Inflammatory macrophage treated with lipopolysaccharide for 4 hours (primary cell): ENCODE results near the gene TES.
A peak's percentile ranks its signal among the peaks of the same experiment; 100 is the strongest.
"Not testable (repeated sequence)": the region's sequence is repeated elsewhere in the genome, so short reads cannot be mapped to it uniquely, and the experiment has no call there.

Source experiments
- DNase-seq: peaks from one replicate; pipeline ENCODE4 v3.0.0-alpha.2; 2020

Gene TES

DNA sequence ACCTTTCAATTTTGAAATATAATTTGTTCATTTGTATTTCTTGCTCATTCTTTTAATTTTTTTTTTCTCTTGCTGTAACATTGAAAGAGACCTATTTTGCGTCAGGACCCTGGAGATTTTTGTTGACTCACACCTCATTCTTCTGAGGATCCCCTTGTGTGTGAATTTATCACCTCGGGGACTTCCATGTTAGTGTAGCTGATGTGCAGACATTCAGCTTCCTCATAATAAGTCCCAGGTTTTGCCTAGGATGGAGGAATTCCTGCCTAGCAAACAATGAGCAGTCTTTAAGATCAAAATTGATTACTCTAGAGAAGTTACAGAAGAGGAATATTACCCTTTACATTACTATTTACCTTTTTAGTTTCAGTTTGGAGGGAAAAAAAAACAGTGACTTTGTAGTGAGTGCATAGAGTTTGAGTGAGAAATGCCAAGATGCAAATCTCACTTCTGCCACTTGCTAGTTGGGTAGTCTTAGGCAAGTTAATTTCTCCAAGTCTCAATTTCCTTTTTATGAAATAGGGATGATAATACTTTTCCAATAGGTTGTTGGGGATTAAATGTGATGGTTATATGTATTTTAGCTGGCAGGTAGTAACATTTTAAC is 14.3 kb downstream of the TES start:
- no peak for DNase-seq

- no peak for DNase-seq
Measured at GRCh38 chr7:116225860-116226259, 15.5 kb downstream of the TES start.

- no peak for DNase-seq
Measured at GRCh38 chr7:116226664-116227063, 16.3 kb downstream of the TES start.

DNA sequence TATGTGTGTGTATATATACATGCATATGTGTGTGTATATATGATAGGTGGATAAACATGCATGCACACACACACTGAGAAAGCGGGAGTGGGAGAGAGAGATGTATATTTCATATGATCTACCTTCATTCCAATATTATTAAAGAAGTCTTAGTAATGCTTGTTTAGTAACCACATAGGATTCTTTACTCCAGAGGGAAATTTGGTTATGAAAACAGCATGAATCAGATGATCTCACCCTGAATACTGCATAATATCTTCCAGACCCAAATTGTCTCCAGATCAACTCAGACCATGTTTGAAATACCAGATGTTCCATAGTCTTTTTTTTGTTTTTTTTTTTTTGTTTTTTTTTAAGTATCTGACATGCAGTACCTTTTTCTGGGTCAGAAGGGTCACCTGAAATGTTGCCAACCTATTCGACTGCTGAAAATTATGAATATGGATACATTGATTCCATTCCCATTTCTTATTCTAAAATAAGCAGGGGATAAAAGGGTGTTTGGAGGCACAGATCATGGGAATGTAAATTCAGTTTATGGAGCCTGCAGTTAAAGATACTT is 17.4 kb downstream of the TES start:
- peak; percentile 34 for DNase-seq

DNA sequence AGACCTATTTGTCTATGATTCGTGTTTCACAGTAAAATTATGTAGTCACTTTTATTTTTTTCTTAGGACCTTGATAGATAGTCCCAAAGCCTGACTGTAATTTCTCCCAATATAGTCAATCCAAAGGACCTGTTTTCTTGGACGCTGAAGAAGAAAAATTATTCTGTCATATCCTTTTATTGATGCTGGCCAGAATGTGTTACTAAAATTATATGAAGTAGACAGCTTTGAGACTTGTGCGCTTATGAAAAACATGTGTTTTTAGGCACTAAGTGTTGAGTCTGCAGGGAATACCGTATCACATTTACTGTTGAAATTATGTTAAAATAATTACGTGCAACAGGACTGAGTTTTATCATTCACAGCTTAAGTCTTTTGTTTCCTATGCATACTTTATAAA is 17.9 kb downstream of the TES start:
- no peak for DNase-seq

- peak; percentile 59 for DNase-seq
Measured at GRCh38 chr7:116229366-116229765, 19.0 kb downstream of the TES start.

DNA sequence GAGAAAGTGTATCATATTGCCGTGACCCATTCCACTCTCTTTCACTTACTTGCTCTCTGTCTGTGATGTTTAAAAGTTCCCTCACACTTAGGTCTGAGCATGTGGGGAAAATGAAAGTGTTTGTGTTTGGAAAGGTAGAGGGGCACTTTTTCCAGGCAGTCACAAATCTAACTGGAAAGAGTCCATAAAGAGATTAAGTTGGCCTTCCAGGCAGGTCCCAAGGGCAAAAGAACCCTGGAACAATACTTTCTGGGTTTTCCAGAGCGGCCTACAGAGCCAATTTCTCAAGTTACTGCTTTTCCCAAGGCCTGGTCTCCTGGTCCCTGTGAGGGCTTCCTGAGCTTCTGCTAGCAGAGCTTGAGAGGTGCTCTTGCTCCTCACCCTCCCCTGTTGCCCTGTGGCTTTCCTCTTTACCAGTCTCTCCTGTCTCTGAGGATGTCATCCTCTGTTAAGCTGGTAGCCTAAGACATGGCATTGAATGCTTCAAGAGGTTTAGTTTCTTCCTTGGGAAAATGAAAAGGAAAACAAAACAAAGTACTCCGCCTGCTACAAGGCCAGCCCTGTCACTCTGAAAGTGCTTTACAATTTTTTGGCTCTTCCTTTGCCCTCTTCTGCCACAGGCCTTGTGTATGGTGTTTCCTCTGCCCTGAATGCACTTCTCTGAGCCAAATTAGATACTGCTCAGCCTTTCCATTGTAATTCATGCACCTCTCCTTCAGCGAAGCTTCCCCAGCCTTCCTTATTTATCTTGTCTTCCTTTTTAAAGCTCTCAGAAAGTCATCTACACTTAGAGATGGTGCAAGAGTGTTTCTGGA is 20.1 kb downstream of the TES start:
- DNase-seq, result peak; percentile 33

DNA sequence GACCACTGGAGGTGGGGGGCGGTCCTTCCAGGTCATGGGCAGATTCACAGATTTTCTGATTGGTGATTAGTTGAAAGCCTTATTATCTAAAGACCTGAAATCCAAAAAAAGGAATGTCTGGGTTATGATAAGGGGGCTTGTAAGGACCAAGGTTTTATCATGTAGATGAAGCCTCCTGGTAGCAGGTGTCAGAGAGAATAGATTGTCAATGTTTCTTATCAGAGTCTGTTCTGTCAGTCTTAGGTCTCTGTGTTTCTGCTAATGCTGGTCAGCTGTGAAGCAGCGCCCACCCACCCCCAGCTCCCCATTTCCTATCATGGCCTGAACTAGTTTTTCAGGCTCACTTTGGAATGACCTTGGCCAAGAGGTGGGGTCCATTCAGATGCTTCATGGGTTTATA is 21.2 kb downstream of the TES start:
- DNase-seq, result no peak

DNA sequence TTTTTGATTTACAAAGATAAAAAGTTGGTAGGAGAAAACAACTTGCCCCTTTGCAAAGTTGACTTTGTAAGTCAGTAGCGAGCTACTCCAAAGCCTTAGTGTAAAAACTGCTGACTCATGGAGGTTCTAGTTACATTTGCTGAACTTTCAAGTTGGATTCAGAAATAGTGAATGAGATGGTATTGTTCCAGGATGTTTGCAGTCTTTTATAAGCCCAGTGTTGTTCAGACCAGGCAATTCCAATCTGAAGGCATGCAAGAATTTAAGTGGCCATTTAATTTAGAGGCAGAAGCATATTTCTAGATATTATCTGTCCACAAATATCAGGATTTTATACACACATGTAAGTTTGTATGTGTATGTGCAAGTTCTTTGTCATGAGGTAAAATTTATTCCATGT is 21.6 kb downstream of the TES start:
- no peak for DNase-seq

- peak; percentile 51 for DNase-seq
Measured at GRCh38 chr7:116232350-116232749, 22.0 kb downstream of the TES start.

DNA sequence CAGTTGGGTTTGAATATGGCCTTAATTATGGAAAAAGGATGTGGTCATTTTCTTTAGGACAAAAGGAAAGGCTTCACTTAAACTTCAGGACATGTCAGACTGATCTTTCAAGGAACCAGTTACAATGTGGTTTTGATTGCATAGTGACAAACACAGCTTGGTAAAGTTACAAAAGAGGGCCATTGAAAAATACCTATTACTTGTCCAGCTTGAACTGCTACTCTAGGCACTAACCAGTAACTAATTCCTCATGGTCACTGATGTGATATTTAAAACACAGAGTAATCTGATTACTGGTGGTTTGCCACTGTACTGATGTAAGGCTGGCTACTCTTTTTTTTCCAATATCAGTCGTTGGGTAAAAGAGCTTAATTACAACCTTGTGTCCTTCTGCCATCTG is 22.6 kb downstream of the TES start:
- peak; percentile 59 for DNase-seq

DNA sequence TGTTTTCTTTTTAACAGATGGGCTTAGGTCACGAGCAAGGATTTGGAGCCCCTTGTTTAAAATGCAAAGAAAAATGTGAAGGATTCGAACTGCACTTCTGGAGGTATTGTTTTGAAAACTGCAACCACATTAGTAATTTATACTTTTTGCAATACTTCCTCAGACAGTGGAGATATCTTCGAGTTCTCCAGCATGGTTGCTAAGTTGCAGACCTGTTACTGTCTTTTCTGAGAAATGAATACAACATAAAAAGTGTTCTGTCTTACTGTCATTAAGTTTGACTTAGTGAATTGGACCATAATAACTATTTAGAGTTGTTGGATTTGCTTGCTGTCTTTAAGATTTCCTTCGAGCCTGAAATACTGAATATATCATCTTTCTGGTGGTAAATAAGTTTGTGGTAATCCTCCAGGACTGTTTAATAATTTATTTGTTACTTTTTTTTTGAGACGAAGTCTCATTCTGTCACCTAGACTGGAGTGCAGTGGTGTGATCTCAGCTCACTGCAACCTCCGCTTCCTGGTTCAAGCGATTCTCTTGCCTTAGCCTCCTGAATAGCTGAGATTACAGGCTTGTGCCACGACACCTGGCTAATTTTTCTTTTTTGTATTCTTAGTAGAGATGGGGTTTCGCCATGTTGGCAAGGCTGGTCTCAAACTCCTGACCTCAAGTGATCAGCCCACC is 24.3 kb downstream of the TES start:
- no peak for DNase-seq

DNA sequence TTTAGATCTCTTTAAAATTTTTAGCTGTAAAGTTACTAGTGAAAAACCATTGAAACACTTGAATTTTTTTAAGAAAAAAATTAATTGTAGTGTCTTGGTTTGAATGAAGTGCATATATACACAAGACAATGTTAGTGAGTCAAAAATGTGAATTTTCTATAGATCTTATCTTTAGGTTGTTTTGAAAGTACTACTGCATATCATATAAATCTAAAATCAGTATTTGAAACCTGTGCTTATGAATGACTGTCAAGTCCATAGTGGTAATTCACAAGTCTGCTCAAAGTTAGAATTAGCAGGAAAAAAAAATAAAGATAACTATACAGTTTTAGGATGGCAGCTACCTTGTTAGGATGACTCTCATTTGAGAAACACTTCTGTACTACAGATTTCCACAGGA is 25.0 kb downstream of the TES start:
- no peak for DNase-seq

- peak; percentile 70 for DNase-seq
Measured at GRCh38 chr7:116236020-116236630, 25.8 kb downstream of the TES start.

DNA sequence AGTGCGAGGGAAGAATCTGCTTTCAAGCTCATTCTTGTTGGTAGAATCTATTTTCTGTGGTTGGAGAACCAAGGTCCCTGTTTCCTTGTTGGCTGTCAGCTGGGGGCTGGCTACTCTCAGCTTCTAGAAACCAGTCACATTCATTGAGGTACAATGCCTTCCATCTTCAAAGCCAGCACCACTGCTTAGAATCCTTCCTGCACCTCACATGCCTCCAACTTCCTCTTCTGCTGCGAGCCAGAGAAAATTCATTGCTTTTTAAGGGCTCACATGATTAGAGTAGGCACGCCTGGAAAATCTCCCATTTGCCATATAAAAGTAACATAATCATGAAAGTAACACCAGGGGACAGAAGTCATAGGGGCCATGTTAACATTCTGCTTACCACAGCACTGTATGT is 28.7 kb downstream of the TES start:
- DNase-seq, result peak; percentile 27

DNA sequence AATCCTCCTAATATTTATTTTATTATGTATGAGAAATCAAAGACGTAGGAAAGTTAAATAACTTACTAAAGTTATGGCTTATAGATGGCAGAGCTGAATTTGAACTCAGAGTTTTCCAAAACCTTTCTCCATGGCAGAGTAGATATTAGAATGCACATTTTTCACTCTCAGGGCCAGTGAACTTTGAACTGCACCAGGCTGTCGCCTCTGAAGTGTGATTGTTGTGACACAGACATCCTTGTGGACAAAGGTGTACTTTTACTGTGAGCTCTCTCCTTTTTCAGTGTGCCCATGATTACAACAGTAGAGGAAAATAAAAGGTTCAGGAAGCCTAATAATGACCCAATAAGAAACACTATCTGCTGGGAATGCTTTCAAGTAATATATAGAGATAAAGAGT is 29.1 kb downstream of the TES start:
- DNase-seq, result no peak

GRCh38 chr7:116240024-116240668 is 29.8 kb downstream of the TES start:
- no peak for DNase-seq

DNA sequence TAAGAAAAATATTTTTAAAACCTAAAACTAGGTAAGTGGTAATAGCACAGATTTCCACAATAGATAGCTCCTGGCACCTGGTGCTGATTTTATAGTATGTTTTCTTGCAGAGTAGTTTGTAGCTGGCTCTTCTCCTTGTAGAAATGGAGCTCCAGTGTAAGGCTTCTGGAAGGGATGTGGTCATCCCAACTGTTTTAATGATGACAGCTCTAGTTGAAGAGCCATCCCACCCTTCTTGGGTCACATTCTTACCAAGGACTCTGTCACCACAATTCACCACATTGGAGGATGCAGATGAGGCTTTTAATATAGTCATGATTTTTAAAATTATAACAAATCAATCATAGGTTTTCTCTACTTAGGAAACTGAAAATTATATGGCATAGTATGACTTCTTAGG is 31.0 kb downstream of the TES start:
- DNase-seq, result no peak

DNA sequence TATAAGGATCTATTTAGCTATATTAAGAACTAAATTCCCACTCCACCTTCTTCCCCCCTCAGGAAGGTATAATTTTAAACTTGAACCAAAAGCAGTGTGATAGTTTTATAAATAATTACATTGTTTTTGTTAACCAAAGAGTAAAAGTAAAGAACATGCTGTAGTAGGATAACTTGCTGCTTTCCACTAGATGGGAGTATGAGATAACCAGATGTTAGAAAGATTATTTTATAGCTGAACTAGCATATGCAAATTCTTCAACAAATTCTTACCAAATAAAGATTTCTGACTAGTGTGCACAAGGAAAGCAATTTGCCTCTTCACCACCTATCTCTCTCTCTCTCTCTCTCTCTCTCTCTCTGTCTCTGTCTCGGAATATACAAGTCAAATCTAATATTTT is 31.8 kb downstream of the TES start:
- no peak for DNase-seq

DNA sequence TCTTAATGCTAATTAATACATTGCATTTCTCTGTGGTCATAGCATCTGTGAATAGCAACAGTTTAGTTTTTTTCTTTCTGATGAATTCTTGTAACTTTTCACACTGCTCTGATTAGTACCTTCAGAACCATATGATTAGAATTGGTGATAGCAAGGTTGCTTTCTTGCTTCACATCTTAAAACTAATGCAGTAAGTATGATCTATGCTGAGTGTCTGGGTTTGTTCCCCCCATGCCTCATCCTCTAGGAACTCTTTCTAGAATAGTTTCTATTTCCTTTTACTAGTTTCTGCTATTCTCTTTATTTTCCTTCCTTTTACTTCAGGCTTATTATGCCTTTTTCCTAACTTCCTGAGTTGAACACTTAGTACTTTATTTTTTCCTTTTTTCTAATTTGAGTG is 32.4 kb downstream of the TES start:
- DNase-seq, result no peak

GRCh38 chr7:116244803-116245202 is 34.5 kb downstream of the TES start:
- not testable (repeated sequence) for DNase-seq

DNA sequence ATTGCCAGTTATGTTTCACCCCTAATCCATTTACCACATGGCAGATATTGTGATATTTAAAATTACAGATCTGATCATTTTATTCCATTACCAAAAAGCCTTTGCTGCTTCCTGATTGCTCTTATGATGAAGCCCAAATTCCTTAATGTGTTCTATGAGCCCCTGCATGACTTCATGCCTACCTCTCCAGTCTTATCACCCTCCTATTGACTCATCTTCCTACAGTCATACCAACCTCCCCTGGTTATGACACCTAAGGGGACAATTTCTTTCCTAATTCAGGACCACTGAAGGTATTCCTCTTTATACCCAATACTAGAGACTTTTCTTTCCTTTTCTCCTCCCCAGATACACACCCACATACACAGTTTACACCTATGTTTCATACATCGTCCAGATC is 36.0 kb downstream of the TES start:
- DNase-seq, result no peak
